Activated CD8-positive, alpha-beta T cell treated with anti-CD3 and anti-CD28 coated beads for 36 hours (primary cell): ENCODE data around the gene ERC2. TPM values are rescaled to one million over a fixed set of nuclear protein-coding genes. Genes with fewer than 3 reads are reported as not detected.

Experiments used
- ATAC-seq: fragments of 200-7000 bp; cut with Tn5 transposase; one replicate; pipeline ENCODE4 v1.10.0; 2021; ENCODE audit warnings: mild to moderate bottlenecking, moderate library complexity
- CTCF ChIA-PET: fragments of 350-600 bp; sonication (Branson Sonifier 250); formaldehyde crosslinking; loops from one replicate; lab custom pipeline; 2021; ENCODE audit warnings: antibody characterized with exemption; lab: Charles Lee
- POLR2A ChIA-PET: fragments of 350-600 bp; sonication (Branson Sonifier 250); formaldehyde crosslinking; loops from one replicate; lab custom pipeline; 2021; ENCODE audit warnings: antibody characterized with exemption; lab: Charles Lee
- DNase-seq: peaks from one replicate; pipeline ENCODE4 v3.0.0-alpha.2; 2020
- H3K27ac Mint-ChIP-seq: one replicate; pipeline ENCODE4 v1.8.0; 2021; ENCODE audit warnings: mild to moderate bottlenecking, mixed read lengths
- H3K27me3 Mint-ChIP-seq: one replicate; pipeline ENCODE4 v1.8.0; 2021; ENCODE audit warnings: mixed read lengths
- H3K36me3 Mint-ChIP-seq: one replicate; pipeline ENCODE4 v1.8.0; 2021; ENCODE audit warnings: low read depth, mixed read lengths
- H3K4me1 Mint-ChIP-seq: one replicate; pipeline ENCODE4 v1.8.0; 2021; ENCODE audit warnings: low read depth, mixed read lengths
- H3K4me3 Mint-ChIP-seq: one replicate; pipeline ENCODE4 v1.8.0; 2021; ENCODE audit warnings: mild to moderate bottlenecking, moderate library complexity, mixed read lengths
- H3K9me3 Mint-ChIP-seq: one replicate; pipeline ENCODE4 v1.8.0; 2021; ENCODE audit warnings: mixed read lengths
- CTCF ChIP-seq: fragments of 200-600 bp; IDR thresholded peaks from one replicate; pipeline ENCODE4 v1.8.0; 2022; ENCODE audit warnings: antibody characterized with exemption, mild to moderate bottlenecking
- intact Hi-C: fragments of 100-400 bp; cut with micrococcal nuclease; formaldehyde crosslinking; loops from one replicate; pipeline ENCODE4 v1.10.0; 2022
- total RNA-seq, 2 experiments: library from RNA; stranded (reverse); gene quantifications; one replicate each; pipeline ENCODE4 v1.2.3, GENCODE V29; 2021

The ERC2 gene
- total RNA-seq, 2 experiments from 2014 or later, result 0.18 to 0.52 TPM

- ChIA-PET CTCF (interaction anchor here (0.5 kb wide), 1 partner anchor 1795 kb away, joined by 3 read pairs; no protein-coding TSS in a partner anchor), POLR2A (no interaction called here)
- intact Hi-C loops, result no loop called here
- no peaks in the 10 kb centered on the region for H3K36me3 Mint-ChIP-seq
- no peak for TF ChIP-seq CTCF
- DNase-seq (no peak), ATAC-seq (no peak)
- no peak overlapping the region for H3K4me3 Mint-ChIP-seq
- no peaks in the 10 kb centered on the region for H3K27me3 Mint-ChIP-seq
- H3K27ac Mint-ChIP-seq, result no peak overlapping the region
- no peaks in the 10 kb centered on the region for H3K9me3 Mint-ChIP-seq
- H3K4me1 Mint-ChIP-seq, result no peaks in the 10 kb centered on the region
These were observed 836.4 kb downstream of the ERC2 start for GRCh38 chr3:55631766-55632331.

- ChIA-PET CTCF (no interaction called here), POLR2A (no interaction called here)
- H3K27ac Mint-ChIP-seq, result no peak overlapping the region
- no peaks in the 10 kb centered on the region for H3K9me3 Mint-ChIP-seq
- no peaks in the 10 kb centered on the region for H3K36me3 Mint-ChIP-seq
- TF ChIP-seq CTCF, result no peak
- no peak for DNase-seq
- H3K4me3 Mint-ChIP-seq, result no peak overlapping the region
- ATAC-seq, result no peak
- H3K27me3 Mint-ChIP-seq, result no peaks in the 10 kb centered on the region
- no peaks in the 10 kb centered on the region for H3K4me1 Mint-ChIP-seq
- intact Hi-C loops, result no loop called here
These were observed 837.4 kb downstream of the ERC2 start for GRCh38 chr3:55630921-55631299.

GRCh38 chr3:55630280-55630920 lies 837.9 kb downstream of the ERC2 start:
- H3K27me3 Mint-ChIP-seq, result no peaks in the 10 kb centered on the region
- ChIA-PET CTCF (no interaction called here), POLR2A (interaction anchor here (0.6 kb wide), 1 partner anchor 40 kb away, joined by 3 read pairs; no protein-coding TSS in a partner anchor)
- DNase-seq (no peak), ATAC-seq (no peak)
- H3K4me3 Mint-ChIP-seq, result no peak overlapping the region
- H3K9me3 Mint-ChIP-seq, result no peaks in the 10 kb centered on the region
- intact Hi-C loops, result no loop called here
- no peak for TF ChIP-seq CTCF
- no peak overlapping the region for H3K27ac Mint-ChIP-seq
- H3K4me1 Mint-ChIP-seq, result no peaks in the 10 kb centered on the region
- H3K36me3 Mint-ChIP-seq, result no peaks in the 10 kb centered on the region

- no peaks in the 10 kb centered on the region for H3K27me3 Mint-ChIP-seq
- DNase-seq, result no peak
- H3K4me3 Mint-ChIP-seq, result no peak overlapping the region
- H3K9me3 Mint-ChIP-seq, result no peaks in the 10 kb centered on the region
- ATAC-seq, result no peak
- H3K4me1 Mint-ChIP-seq, result no peaks in the 10 kb centered on the region
- intact Hi-C loops, result no loop called here
- no peak for TF ChIP-seq CTCF
- ChIA-PET POLR2A (interaction anchor here (0.6 kb wide), 1 partner anchor 39 kb away, joined by 3 read pairs; no protein-coding TSS in a partner anchor), CTCF (no interaction called here)
- no peak overlapping the region for H3K27ac Mint-ChIP-seq
- no peaks in the 10 kb centered on the region for H3K36me3 Mint-ChIP-seq
These were observed 838.8 kb downstream of the ERC2 start for GRCh38 chr3:55629432-55629831.

- CTCF ChIA-PET, result no interaction called here
- H3K4me3 Mint-ChIP-seq, result no peak overlapping the region
- DNase-seq, result no peak
These were observed 842.0 kb downstream of the ERC2 start for GRCh38 chr3:55626279-55626665.

More at GRCh38 chr3:55626279-55626665, 842.0 kb downstream of the ERC2 start:
- Mint-ChIP-seq H3K27ac (no peak overlapping the region), H3K36me3 (no peaks in the 10 kb centered on the region), H3K4me1 (no peaks in the 10 kb centered on the region), H3K27me3 (no peaks in the 10 kb centered on the region), H3K9me3 (no peaks in the 10 kb centered on the region)
- TF ChIP-seq CTCF, result no peak
- intact Hi-C loops, result no loop called here
- no peak for ATAC-seq
- POLR2A ChIA-PET, result no interaction called here
